SK-N-SH (cell line): ENCODE data around the gene TBC1D5. TPM values are rescaled to one million over a fixed set of nuclear protein-coding genes. Genes with fewer than 3 reads are reported as not detected.
"Not testable (repeated sequence)": the region's sequence is repeated elsewhere in the genome, so short reads cannot be mapped to it uniquely, and the experiment has no call there.

Experiments used
- CTCF ChIA-PET: fragments of 300-600, 350-600 bp; formaldehyde crosslinking; extraction: SDS; loops from one replicate; lab custom pipeline; 2021; lab: Yijun Ruan, JAX
- POLR2A ChIA-PET: fragments of 350-600 bp; sonication (Branson Sonifier 250); formaldehyde crosslinking; extraction: SDS; loops from one replicate; lab custom pipeline; 2020; ENCODE audit warnings: antibody characterized with exemption, inconsistent platforms; lab: Yijun Ruan, JAX
- DNase-seq: peaks from one replicate; pipeline ENCODE4 v3.0.0; 2012
- H2AFZ ChIP-seq: fragments of 200-600 bp; sonication (generic); 2 replicates; pipeline ENCODE4 v1.8.1; 2016; ENCODE audit warnings: antibody characterized with exemption, mild to moderate bottlenecking, low read depth
- H3F3A ChIP-seq: fragments of 200-600 bp; sonication (generic); replicated peaks from 2 replicates; pipeline ENCODE3; 2016; ENCODE audit warnings: antibody characterized with exemption, mild to moderate bottlenecking; ENCODE audit not compliant: insufficient read depth
- H3K27ac ChIP-seq, 2 experiments: fragments of 200-500 bp in 1 of 2; fragments of 200-600 bp in 1 of 2; sonication (Bioruptor generic) in 1 of 2; sonication (generic), shearing (Covaris generic) in 1 of 2; 2 replicates each; pipeline versions ENCODE4 v1.5.1 to v1.6.1; 2014 to 2016; ENCODE audit warnings: low read depth in 2 of 2, inconsistent platforms in 1 of 2, low read length in 1 of 2, mild to moderate bottlenecking in 1 of 2, mixed read lengths in 1 of 2
- H3K27me3 ChIP-seq: fragments of 200-600 bp; sonication (generic), shearing (Covaris generic); 2 replicates; pipeline ENCODE4 v1.6.1; 2016; ENCODE audit warnings: mixed run types; ENCODE audit not compliant: insufficient read depth
- H3K36me3 ChIP-seq, 2 experiments: fragments of 200-500 bp in 1 of 2; fragments of 200-600 bp in 1 of 2; sonication (Bioruptor generic) in 1 of 2; sonication (generic) in 1 of 2; replicated peaks in 1 of 2; 2 replicates each; pipeline versions ENCODE3 to v1.5.1; 2014 to 2016; ENCODE audit warnings: low read length in 1 of 2, mild to moderate bottlenecking in 1 of 2; ENCODE audit not compliant: insufficient read depth in 2 of 2, control insufficient read depth in 1 of 2
- H3K4me1 ChIP-seq, 2 experiments: fragments of 200-500 bp in 1 of 2; fragments of 200-600 bp in 1 of 2; sonication (Bioruptor generic) in 1 of 2; sonication (generic), shearing (Covaris generic) in 1 of 2; 2 replicates each; pipeline versions ENCODE4 v1.5.1 to v1.6.1; 2014 to 2016; ENCODE audit warnings: low read depth in 1 of 2, low read length in 1 of 2, mixed run types in 1 of 2; ENCODE audit not compliant: insufficient read depth in 2 of 2, control insufficient read depth in 1 of 2
- H3K4me2 ChIP-seq: fragments of 200-600 bp; sonication (generic), shearing (Covaris generic); 2 replicates; pipeline ENCODE4 v1.6.1; 2017; ENCODE audit warnings: mixed run types
- H3K4me3 ChIP-seq, 2 experiments: fragments of 200-500 bp in 1 of 2; fragments of 200-600 bp in 1 of 2; sonication (Bioruptor generic) in 1 of 2; sonication (generic), shearing (Covaris generic) in 1 of 2; 2 replicates each; pipeline versions ENCODE4 v1.5.1 to v1.8.1; 2014 to 2016; ENCODE audit warnings: low read depth in 2 of 2, inconsistent platforms in 1 of 2, low read length in 1 of 2, mild to moderate bottlenecking in 1 of 2, mixed read lengths in 1 of 2, moderate library complexity in 1 of 2
- H3K79me2 ChIP-seq: fragments of 200-600 bp; sonication (generic); 2 replicates; pipeline ENCODE4 v1.8.1; 2017; ENCODE audit warnings: mild to moderate bottlenecking; ENCODE audit not compliant: insufficient read depth
- H3K9ac ChIP-seq: fragments of 200-600 bp; sonication (generic); 2 replicates; pipeline ENCODE4 v1.6.1; 2017; ENCODE audit warnings: mixed run types
- H3K9me2 ChIP-seq: fragments of 200-600 bp; sonication (generic); 2 replicates; pipeline ENCODE4 v1.6.1; 2017; ENCODE audit warnings: mixed run types
- H3K9me3 ChIP-seq: fragments of 200-600 bp; sonication (generic); 2 replicates; pipeline ENCODE4 v1.6.1; 2017; ENCODE audit warnings: mixed run types, mild to moderate bottlenecking, moderate library complexity
- H4K20me1 ChIP-seq: fragments of 200-600 bp; sonication (generic); 2 replicates; pipeline ENCODE4 v1.6.1; 2017; ENCODE audit warnings: mild to moderate bottlenecking, mixed run types; ENCODE audit not compliant: insufficient read depth
- CHD2 ChIP-seq: fragments of 150-350 bp; IDR thresholded peaks from 2 replicates; pipeline ENCODE4 v1.6.1; 2018; ENCODE audit warnings: low read length; ENCODE audit not compliant: partially characterized antibody
- ELF1 ChIP-seq: IDR thresholded peaks from 2 replicates; pipeline ENCODE4 v1.4.0; 2012
- EZH2phosphoT487 ChIP-seq: fragments of 200-600 bp; sonication (generic); IDR thresholded peaks from 2 replicates; pipeline ENCODE4 v1.6.1; 2017; ENCODE audit warnings: low read depth, mixed run types, mild to moderate bottlenecking, antibody characterized with exemption, moderate library complexity, borderline replicate concordance
- FOXJ3 ChIP-seq: sonication (generic); formaldehyde crosslinking; IDR thresholded peaks from 2 replicates; pipeline ENCODE4 v1.5.1; 2020; ENCODE audit warnings: mild to moderate bottlenecking, missing genetic modification reagents
- FOXM1 ChIP-seq: IDR thresholded peaks from 2 replicates; pipeline ENCODE4 v1.4.0; 2012; ENCODE audit warnings: low read depth, mild to moderate bottlenecking
- GABPA ChIP-seq: IDR thresholded peaks from 2 replicates; pipeline ENCODE4 v1.4.0; 2012; ENCODE audit warnings: low read depth, mild to moderate bottlenecking
- GATA2 ChIP-seq: sonication (generic); formaldehyde crosslinking; IDR thresholded peaks from 2 replicates; pipeline ENCODE4 v1.5.0; 2020; ENCODE audit warnings: mild to moderate bottlenecking, missing genetic modification reagents
- MEF2A ChIP-seq: IDR thresholded peaks from 2 replicates; pipeline ENCODE4 v1.4.0; 2012; ENCODE audit warnings: low read depth, borderline replicate concordance
- NFIC ChIP-seq: IDR thresholded peaks from 2 replicates; pipeline ENCODE4 v1.4.0; 2012; ENCODE audit warnings: borderline replicate concordance
- RFX5 ChIP-seq: IDR thresholded peaks from 2 replicates; pipeline ENCODE4 v1.6.1; 2012; ENCODE audit warnings: mild to moderate bottlenecking, improper control_type of control experiment, low read length
- SMC3 ChIP-seq: IDR thresholded peaks from 2 replicates; pipeline ENCODE4 v1.6.1; 2012; ENCODE audit warnings: low read depth, low read length, improper control_type of control experiment
- TAF1 ChIP-seq: IDR thresholded peaks from 2 replicates; pipeline ENCODE4 v1.6.1; 2012; ENCODE audit warnings: low read depth, mild to moderate bottlenecking, low read length, moderate library complexity, borderline replicate concordance
- TEAD4 ChIP-seq: IDR thresholded peaks from 2 replicates; pipeline ENCODE4 v1.4.0; 2012; ENCODE audit warnings: mild to moderate bottlenecking, borderline replicate concordance; ENCODE audit not compliant: insufficient read depth
- YY1 ChIP-seq: IDR thresholded peaks from 2 replicates; pipeline ENCODE4 v1.4.0; 2012; ENCODE audit warnings: low read depth, mild to moderate bottlenecking
- WGBS: methylation state at CpG from one replicate; pipeline ENCODE4 v1.1.6; 2017; ENCODE audit warnings: low lambda C conversion rate; 5-methylcytosine and 5-hydroxymethylcytosine counted together
- polyA plus RNA-seq, 3 experiments: library from polyadenylated mRNA; depleted of rRNA; stranded (reverse); fragments of >200 nt; gene quantifications; 2 replicates each; pipeline ENCODE4 v1.2.3, GENCODE V29; 2012
- TF ChIP-seq, protein P1 (sequence below): IDR thresholded peaks from 2 replicates; pipeline ENCODE4 v1.6.1; 2012; ENCODE audit warnings: mild to moderate bottlenecking, low read depth, low read length, moderate library complexity
- TF ChIP-seq, protein P2 (sequence below): fragments of 150-350 bp; IDR thresholded peaks from 2 replicates; pipeline ENCODE4 v1.6.1; 2017; ENCODE audit warnings: antibody characterized with exemption, low read length, low read depth, borderline replicate concordance
- TF ChIP-seq, protein P3 (sequence below): fragments of 150-350 bp; IDR thresholded peaks from 2 replicates; pipeline ENCODE4 v1.6.1; 2016; ENCODE audit warnings: mild to moderate bottlenecking, low read depth, low read length
- TF ChIP-seq, protein P4 (sequence below): fragments of 200-600 bp; sonication (generic); IDR thresholded peaks from 2 replicates; pipeline ENCODE4 v1.6.1; 2017; ENCODE audit warnings: antibody characterized with exemption, mild to moderate bottlenecking, moderate library complexity
- TF ChIP-seq, protein P5 (sequence below): IDR thresholded peaks from 2 replicates; pipeline ENCODE4 v1.4.0; 2012; ENCODE audit warnings: low read depth

The TBC1D5 gene
- polyA plus RNA-seq, 1 of the 3 experiments (the other 2 are of a cell fraction): 19.5 TPM

DNA sequence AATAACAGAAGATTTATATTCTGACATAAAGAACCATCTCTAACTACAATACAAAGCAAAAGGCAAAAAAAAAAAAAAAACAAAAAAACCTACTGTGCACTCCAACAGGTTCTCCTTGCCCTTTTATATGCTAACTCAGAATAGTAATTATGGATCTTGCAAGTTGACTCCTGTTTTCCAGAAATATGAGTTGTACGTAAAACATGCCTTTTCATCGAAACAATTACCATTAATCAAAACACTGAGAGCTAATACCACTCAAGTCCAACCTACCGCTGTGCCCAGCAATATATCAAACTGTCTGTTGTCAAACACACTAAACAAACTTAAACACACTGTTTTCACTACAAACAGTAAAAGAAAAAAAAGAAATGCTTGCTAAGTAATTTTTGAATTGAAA is 389.8 kb downstream of the TBC1D5 start:
- Histone ChIP-seq H3K9me3 (no peaks in the 10 kb centered on the region), H4K20me1 (no peaks in the 10 kb centered on the region), H3K4me2 (no peak overlapping the region), H3K9me2 (no peaks in the 10 kb centered on the region), H3F3A (no peaks in the 10 kb centered on the region), H3K27me3 (no peaks in the 10 kb centered on the region), H3K27ac (no peak overlapping the region), H3K4me3 (no peak overlapping the region), H3K79me2 (no peaks in the 10 kb centered on the region), H3K4me1 (no peaks in the 10 kb centered on the region; a peak in 2 of 4 replicates), H2AFZ (no peak overlapping the region), H3K36me3 (no peaks in the 10 kb centered on the region), H3K9ac (no peak overlapping the region)
- ChIA-PET POLR2A (no interaction called here), CTCF (no interaction called here)
- TF ChIP-seq TEAD4: no peak
- no peak for TF ChIP-seq FOXJ3 (CRISPR knock-in tag)
- TF ChIP-seq, protein P1, sequence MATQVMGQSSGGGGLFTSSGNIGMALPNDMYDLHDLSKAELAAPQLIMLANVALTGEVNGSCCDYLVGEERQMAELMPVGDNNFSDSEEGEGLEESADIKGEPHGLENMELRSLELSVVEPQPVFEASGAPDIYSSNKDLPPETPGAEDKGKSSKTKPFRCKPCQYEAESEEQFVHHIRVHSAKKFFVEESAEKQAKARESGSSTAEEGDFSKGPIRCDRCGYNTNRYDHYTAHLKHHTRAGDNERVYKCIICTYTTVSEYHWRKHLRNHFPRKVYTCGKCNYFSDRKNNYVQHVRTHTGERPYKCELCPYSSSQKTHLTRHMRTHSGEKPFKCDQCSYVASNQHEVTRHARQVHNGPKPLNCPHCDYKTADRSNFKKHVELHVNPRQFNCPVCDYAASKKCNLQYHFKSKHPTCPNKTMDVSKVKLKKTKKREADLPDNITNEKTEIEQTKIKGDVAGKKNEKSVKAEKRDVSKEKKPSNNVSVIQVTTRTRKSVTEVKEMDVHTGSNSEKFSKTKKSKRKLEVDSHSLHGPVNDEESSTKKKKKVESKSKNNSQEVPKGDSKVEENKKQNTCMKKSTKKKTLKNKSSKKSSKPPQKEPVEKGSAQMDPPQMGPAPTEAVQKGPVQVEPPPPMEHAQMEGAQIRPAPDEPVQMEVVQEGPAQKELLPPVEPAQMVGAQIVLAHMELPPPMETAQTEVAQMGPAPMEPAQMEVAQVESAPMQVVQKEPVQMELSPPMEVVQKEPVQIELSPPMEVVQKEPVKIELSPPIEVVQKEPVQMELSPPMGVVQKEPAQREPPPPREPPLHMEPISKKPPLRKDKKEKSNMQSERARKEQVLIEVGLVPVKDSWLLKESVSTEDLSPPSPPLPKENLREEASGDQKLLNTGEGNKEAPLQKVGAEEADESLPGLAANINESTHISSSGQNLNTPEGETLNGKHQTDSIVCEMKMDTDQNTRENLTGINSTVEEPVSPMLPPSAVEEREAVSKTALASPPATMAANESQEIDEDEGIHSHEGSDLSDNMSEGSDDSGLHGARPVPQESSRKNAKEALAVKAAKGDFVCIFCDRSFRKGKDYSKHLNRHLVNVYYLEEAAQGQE: no peak
- TF ChIP-seq, protein P2, sequence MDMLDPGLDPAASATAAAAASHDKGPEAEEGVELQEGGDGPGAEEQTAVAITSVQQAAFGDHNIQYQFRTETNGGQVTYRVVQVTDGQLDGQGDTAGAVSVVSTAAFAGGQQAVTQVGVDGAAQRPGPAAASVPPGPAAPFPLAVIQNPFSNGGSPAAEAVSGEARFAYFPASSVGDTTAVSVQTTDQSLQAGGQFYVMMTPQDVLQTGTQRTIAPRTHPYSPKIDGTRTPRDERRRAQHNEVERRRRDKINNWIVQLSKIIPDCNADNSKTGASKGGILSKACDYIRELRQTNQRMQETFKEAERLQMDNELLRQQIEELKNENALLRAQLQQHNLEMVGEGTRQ: no peak
- TF ChIP-seq, protein P3, sequence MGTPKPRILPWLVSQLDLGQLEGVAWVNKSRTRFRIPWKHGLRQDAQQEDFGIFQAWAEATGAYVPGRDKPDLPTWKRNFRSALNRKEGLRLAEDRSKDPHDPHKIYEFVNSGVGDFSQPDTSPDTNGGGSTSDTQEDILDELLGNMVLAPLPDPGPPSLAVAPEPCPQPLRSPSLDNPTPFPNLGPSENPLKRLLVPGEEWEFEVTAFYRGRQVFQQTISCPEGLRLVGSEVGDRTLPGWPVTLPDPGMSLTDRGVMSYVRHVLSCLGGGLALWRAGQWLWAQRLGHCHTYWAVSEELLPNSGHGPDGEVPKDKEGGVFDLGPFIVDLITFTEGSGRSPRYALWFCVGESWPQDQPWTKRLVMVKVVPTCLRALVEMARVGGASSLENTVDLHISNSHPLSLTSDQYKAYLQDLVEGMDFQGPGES: no peak
- TF ChIP-seq SMC3: no peak
- TF ChIP-seq, protein P4, sequence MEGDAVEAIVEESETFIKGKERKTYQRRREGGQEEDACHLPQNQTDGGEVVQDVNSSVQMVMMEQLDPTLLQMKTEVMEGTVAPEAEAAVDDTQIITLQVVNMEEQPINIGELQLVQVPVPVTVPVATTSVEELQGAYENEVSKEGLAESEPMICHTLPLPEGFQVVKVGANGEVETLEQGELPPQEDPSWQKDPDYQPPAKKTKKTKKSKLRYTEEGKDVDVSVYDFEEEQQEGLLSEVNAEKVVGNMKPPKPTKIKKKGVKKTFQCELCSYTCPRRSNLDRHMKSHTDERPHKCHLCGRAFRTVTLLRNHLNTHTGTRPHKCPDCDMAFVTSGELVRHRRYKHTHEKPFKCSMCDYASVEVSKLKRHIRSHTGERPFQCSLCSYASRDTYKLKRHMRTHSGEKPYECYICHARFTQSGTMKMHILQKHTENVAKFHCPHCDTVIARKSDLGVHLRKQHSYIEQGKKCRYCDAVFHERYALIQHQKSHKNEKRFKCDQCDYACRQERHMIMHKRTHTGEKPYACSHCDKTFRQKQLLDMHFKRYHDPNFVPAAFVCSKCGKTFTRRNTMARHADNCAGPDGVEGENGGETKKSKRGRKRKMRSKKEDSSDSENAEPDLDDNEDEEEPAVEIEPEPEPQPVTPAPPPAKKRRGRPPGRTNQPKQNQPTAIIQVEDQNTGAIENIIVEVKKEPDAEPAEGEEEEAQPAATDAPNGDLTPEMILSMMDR: no peak
- no peak for TF ChIP-seq GABPA
- TF ChIP-seq YY1: no peak
- no peak for TF ChIP-seq MEF2A
- TF ChIP-seq, protein P5, sequence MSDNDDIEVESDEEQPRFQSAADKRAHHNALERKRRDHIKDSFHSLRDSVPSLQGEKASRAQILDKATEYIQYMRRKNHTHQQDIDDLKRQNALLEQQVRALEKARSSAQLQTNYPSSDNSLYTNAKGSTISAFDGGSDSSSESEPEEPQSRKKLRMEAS: no peak
- TF ChIP-seq EZH2phosphoT487: no peak
- no peak for TF ChIP-seq RFX5
- no peak for TF ChIP-seq GATA2 (CRISPR knock-in tag)
- TF ChIP-seq FOXM1: no peak
- no peak for TF ChIP-seq NFIC
- no peak for TF ChIP-seq CHD2
- TF ChIP-seq ELF1: no peak
- no peak for TF ChIP-seq TAF1
- 96% methylated on average over 3 of the region's 3 CpGs for WGBS
- DNase-seq: no peak

DNA sequence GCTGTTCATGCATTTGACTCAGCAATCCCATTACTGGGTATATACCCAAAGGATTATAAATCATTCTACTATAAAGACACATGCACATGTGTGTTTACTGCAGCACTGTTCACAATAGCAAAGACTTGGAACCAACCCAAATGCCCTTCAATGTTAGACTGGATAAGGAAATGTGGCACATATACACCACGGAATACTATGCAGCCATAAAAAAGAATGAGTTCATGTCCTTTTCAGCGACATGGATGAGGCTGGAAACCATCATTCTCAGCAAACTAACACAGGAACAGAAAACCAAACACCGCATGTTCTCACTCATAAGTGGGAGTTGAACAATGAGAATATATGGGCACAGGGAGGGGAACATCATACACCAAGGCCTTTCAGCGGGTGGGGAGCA is 391.2 kb downstream of the TBC1D5 start:
- CTCF ChIA-PET, H3K4me3 ChIP-seq, H3K27me3 ChIP-seq, POLR2A ChIA-PET, H3K9ac ChIP-seq, H3K36me3 ChIP-seq, DNase-seq, H3K79me2 ChIP-seq, H3K9me3 ChIP-seq, H3K4me2 ChIP-seq, H2AFZ ChIP-seq, H4K20me1 ChIP-seq, H3F3A ChIP-seq, H3K9me2 ChIP-seq, H3K27ac ChIP-seq, H3K4me1 ChIP-seq: not testable (repeated sequence)
- WGBS: 97% methylated on average over 4 of the region's 4 CpGs
